Stimulated activated effector memory CD8-positive, alpha-beta T cell treated with anti-CD3 and anti-CD28 coated beads, Interleukin-12 subunit alpha, Interleukin-12 subunit beta, amount 100 ng/mL, for 72 hours (primary cell): Measurements from ENCODE around the gene GPANK1.

ENCODE experiments used
- ATAC-seq: fragments of 150-1000 bp; cut with Tn5 transposase; 2 replicates; pipeline ENCODE4 v1.10.0; 2021
- DNase-seq, 2 donors: peaks; one replicate each; pipeline ENCODE4 v3.0.0; 2021 to 2022; ENCODE audit warnings: low spot score in 2 of 2
- H3K27ac Mint-ChIP-seq: one replicate; pipeline ENCODE4 v1.8.0; 2022; ENCODE audit warnings: mild to moderate bottlenecking, mixed read lengths
- H3K36me3 Mint-ChIP-seq: one replicate; pipeline ENCODE4 v1.8.0; 2022; ENCODE audit warnings: mild to moderate bottlenecking, mixed read lengths
- H3K4me1 Mint-ChIP-seq: one replicate; pipeline ENCODE4 v1.8.0; 2022; ENCODE audit warnings: mixed read lengths
- H3K4me3 Mint-ChIP-seq: one replicate; pipeline ENCODE4 v1.8.0; 2022; ENCODE audit warnings: mild to moderate bottlenecking, mixed read lengths
- H3K9me3 Mint-ChIP-seq: one replicate; pipeline ENCODE4 v1.8.0; 2022; ENCODE audit warnings: mixed read lengths

GPANK1 gene

GRCh38 chr6:31680226-31681134 lies 15.7 kb upstream of the GPANK1 start, which contains the start of gene LY6G5C:
Gene LY6G5C (minus strand): TSS chr6:31681067. CDS start chr6:31680373, 694 bp downstream.
- ATAC-seq (peak; percentile 83), DNase-seq (peak; percentile 47 to 80)
- peak within 1 kb of the TSS; percentile 83 for H3K4me3 Mint-ChIP-seq
- H3K27ac Mint-ChIP-seq: peak within 1 kb of the TSS; percentile 90
- peaks cover 34% of the 10 kb centered on the region for H3K4me1 Mint-ChIP-seq
- no peaks in the 10 kb centered on the region for H3K9me3 Mint-ChIP-seq
- peaks cover 19% of the 10 kb centered on the region for H3K36me3 Mint-ChIP-seq

GRCh38 chr6:31677955-31678354 lies 13.2 kb upstream of the GPANK1 start:
- H3K4me3 Mint-ChIP-seq: no peak overlapping the region
- H3K27ac Mint-ChIP-seq: no peak overlapping the region

GRCh38 chr6:31676904-31677303 lies 12.1 kb upstream of the GPANK1 start:
- Mint-ChIP-seq H3K36me3 (peaks cover 36% of the 10 kb centered on the region), H3K4me1 (peaks cover 34% of the 10 kb centered on the region), H3K9me3 (no peaks in the 10 kb centered on the region), H3K27ac (peak overlapping the region; percentile 65), H3K4me3 (no peak overlapping the region)
- ATAC-seq: no peak
- no peak for DNase-seq

More at GRCh38 chr6:31677955-31678354, 13.2 kb upstream of the GPANK1 start:
- peaks cover 34% of the 10 kb centered on the region for H3K4me1 Mint-ChIP-seq
- peaks cover 35% of the 10 kb centered on the region for H3K36me3 Mint-ChIP-seq
- H3K9me3 Mint-ChIP-seq: no peaks in the 10 kb centered on the region
- ATAC-seq (no peak), DNase-seq (no peak)

GRCh38 chr6:31676322-31676903 lies 11.6 kb upstream of the GPANK1 start:
- no peak for ATAC-seq
- H3K36me3 Mint-ChIP-seq: peaks cover 40% of the 10 kb centered on the region
- DNase-seq: no peak
- peak overlapping the region; percentile 65 for H3K27ac Mint-ChIP-seq
- H3K4me3 Mint-ChIP-seq: no peak overlapping the region
- no peaks in the 10 kb centered on the region for H3K9me3 Mint-ChIP-seq
- peaks cover 30% of the 10 kb centered on the region for H3K4me1 Mint-ChIP-seq

GRCh38 chr6:31669676-31670075 lies 4.9 kb upstream of the GPANK1 start, which contains the start of gene LY6G5B:
Gene LY6G5B (plus strand): TSS chr6:31669976. CDS start chr6:31670951, 975 bp downstream.
- Mint-ChIP-seq H3K27ac (peak within 1 kb of the TSS; percentile 58), H3K36me3 (peaks cover 99% of the 10 kb centered on the region), H3K9me3 (no peaks in the 10 kb centered on the region), H3K4me1 (peaks cover 33% of the 10 kb centered on the region), H3K4me3 (no peak within 1 kb of the TSS)
- ATAC-seq: no peak
- DNase-seq: no peak

- H3K36me3 Mint-ChIP-seq: peaks cover 99% of the 10 kb centered on the region
- H3K9me3 Mint-ChIP-seq: no peaks in the 10 kb centered on the region
- H3K4me1 Mint-ChIP-seq: peaks cover 63% of the 10 kb centered on the region
- peak overlapping the region; percentile 99 for H3K27ac Mint-ChIP-seq
- ATAC-seq (no peak), DNase-seq (no peak)
- H3K4me3 Mint-ChIP-seq: peak overlapping the region; percentile 95
Measured at GRCh38 chr6:31666337-31666965, 1.7 kb upstream of the GPANK1 start.

- Mint-ChIP-seq H3K4me1 (peaks cover 70% of the 10 kb centered on the region), H3K4me3 (peak within 1 kb of the TSS; percentile 95)
Measured at GRCh38 chr6:31665501-31666336, 922 bp upstream of the GPANK1 start, which contains the start of gene CSNK2B. Gene CSNK2B (plus strand): TSS chr6:31666080. CDS start chr6:31666832, 752 bp downstream.

GRCh38 chr6:31663961-31664789 lies 622 bp downstream of the GPANK1 start:
- Mint-ChIP-seq H3K36me3 (peaks cover 97% of the 10 kb centered on the region), H3K4me3 (peak overlapping the region; percentile 95), H3K4me1 (peaks cover 75% of the 10 kb centered on the region), H3K27ac (peak overlapping the region; percentile 99), H3K9me3 (no peaks in the 10 kb centered on the region)
- DNase-seq (peak in 1 of 2 donors; percentile 62), ATAC-seq (no peak)

More at GRCh38 chr6:31665501-31666336, 922 bp upstream of the GPANK1 start, which contains the start of gene CSNK2B:
- H3K27ac Mint-ChIP-seq: peak within 1 kb of the TSS; percentile 99
- peak; percentile 87 to 98 for DNase-seq
- no peaks in the 10 kb centered on the region for H3K9me3 Mint-ChIP-seq
- peaks cover 99% of the 10 kb centered on the region for H3K36me3 Mint-ChIP-seq
- peak; percentile 91 for ATAC-seq

GRCh38 chr6:31663126-31663960 lies 1.5 kb downstream of the GPANK1 start:
- Mint-ChIP-seq H3K9me3 (no peaks in the 10 kb centered on the region), H3K36me3 (peaks cover 97% of the 10 kb centered on the region), H3K4me1 (peaks cover 83% of the 10 kb centered on the region), H3K27ac (peak overlapping the region; percentile 99), H3K4me3 (peak overlapping the region; percentile 95)
- ATAC-seq: no peak
- DNase-seq: no peak

- no peaks in the 10 kb centered on the region for H3K9me3 Mint-ChIP-seq
- H3K36me3 Mint-ChIP-seq: peaks cover 97% of the 10 kb centered on the region
- H3K4me3 Mint-ChIP-seq: peak overlapping the region; percentile 95
- no peak for ATAC-seq
- H3K27ac Mint-ChIP-seq: no peak overlapping the region
- peaks cover 83% of the 10 kb centered on the region for H3K4me1 Mint-ChIP-seq
- DNase-seq: no peak
Measured at GRCh38 chr6:31662124-31662723, 2.6 kb downstream of the GPANK1 start.

- H3K27ac Mint-ChIP-seq: peak overlapping the region; percentile 94
- H3K4me3 Mint-ChIP-seq: peak overlapping the region; percentile 95
- H3K9me3 Mint-ChIP-seq: no peaks in the 10 kb centered on the region
- ATAC-seq (no peak), DNase-seq (no peak)
- H3K4me1 Mint-ChIP-seq: peaks cover 80% of the 10 kb centered on the region
- H3K36me3 Mint-ChIP-seq: peaks cover 97% of the 10 kb centered on the region
Measured at GRCh38 chr6:31661262-31662123, 3.3 kb downstream of the GPANK1 start.
